Tibial nerve (tissue), 4 donors: ENCODE measurements around the gene ENKD1.

Source experiments
- EP300 ChIP-seq, 2 donors: sonication (generic); formaldehyde crosslinking; IDR thresholded peaks; one replicate each; pipeline ENCODE4 v1.6.1; 2017; ENCODE audit warnings: antibody characterized with exemption in 2 of 2, mild to moderate bottlenecking in 1 of 2
- POLR2A ChIP-seq, 2 donors: fragments of 450-650 bp; IDR thresholded peaks; one replicate each; pipeline ENCODE4 v1.6.1; 2017; ENCODE audit warnings: antibody characterized with exemption in 2 of 2, mild to moderate bottlenecking in 2 of 2, moderate library complexity in 2 of 2
- TF ChIP-seq, protein P1 (sequence below), 5 experiments: fragments of 200-600 bp in 3 of 5; fragments of 450-650 bp in 2 of 5; sonication (generic) in 3 of 5; IDR thresholded peaks; one replicate each; pipeline ENCODE4 v1.5.1; 2016 to 2019; ENCODE audit warnings: antibody characterized with exemption in 5 of 5, mild to moderate bottlenecking in 3 of 5, moderate library complexity in 2 of 5

GRCh38 chr16:67709050-67709449, 42.5 kb upstream of the ENKD1 start:
- TF ChIP-seq, protein P1, sequence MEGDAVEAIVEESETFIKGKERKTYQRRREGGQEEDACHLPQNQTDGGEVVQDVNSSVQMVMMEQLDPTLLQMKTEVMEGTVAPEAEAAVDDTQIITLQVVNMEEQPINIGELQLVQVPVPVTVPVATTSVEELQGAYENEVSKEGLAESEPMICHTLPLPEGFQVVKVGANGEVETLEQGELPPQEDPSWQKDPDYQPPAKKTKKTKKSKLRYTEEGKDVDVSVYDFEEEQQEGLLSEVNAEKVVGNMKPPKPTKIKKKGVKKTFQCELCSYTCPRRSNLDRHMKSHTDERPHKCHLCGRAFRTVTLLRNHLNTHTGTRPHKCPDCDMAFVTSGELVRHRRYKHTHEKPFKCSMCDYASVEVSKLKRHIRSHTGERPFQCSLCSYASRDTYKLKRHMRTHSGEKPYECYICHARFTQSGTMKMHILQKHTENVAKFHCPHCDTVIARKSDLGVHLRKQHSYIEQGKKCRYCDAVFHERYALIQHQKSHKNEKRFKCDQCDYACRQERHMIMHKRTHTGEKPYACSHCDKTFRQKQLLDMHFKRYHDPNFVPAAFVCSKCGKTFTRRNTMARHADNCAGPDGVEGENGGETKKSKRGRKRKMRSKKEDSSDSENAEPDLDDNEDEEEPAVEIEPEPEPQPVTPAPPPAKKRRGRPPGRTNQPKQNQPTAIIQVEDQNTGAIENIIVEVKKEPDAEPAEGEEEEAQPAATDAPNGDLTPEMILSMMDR (IDR thresholded peaks at IDR 0.05), result no peak
- TF ChIP-seq POLR2A (IDR thresholded peaks at IDR 0.05) (no peak), EP300 (IDR thresholded peaks at IDR 0.05) (no peak)
